MCF 10A (cell line): ENCODE measurements around the gene LRRC53. TPM values are rescaled to one million over a fixed set of nuclear protein-coding genes. Genes with fewer than 3 reads are reported as not detected.

ENCODE experiments used
- BruUV-seq: library from RNA; stranded (reverse); fragments of 400-500 nt; replicated peaks from 2 replicates; lab custom pipeline; 2021; lab: Mats Ljungman, UMichigan
- CTCF ChIA-PET: fragments of 300-600 bp; sonication (Branson Sonifier 250); formaldehyde crosslinking; extraction: SDS; loops from one replicate; lab custom pipeline; 2021; ENCODE audit warnings: antibody characterized with exemption, inconsistent platforms; lab: Yijun Ruan, JAX
- POLR2A ChIA-PET: fragments of 300-600, 350-650 bp; sonication (Branson Sonifier 250); formaldehyde crosslinking; extraction: SDS; loops from one replicate; lab custom pipeline; 2020; ENCODE audit warnings: antibody characterized with exemption, inconsistent platforms; lab: Yijun Ruan, JAX
- DNase-seq: peaks from one replicate; pipeline ENCODE4 v3.0.0-alpha.2; 2018; ENCODE audit not compliant: unreplicated experiment
- H3K27ac Mint-ChIP-seq: one replicate; pipeline ENCODE4 v1.8.0; 2022; ENCODE audit warnings: mild to moderate bottlenecking, low read depth, mixed read lengths; ENCODE audit not compliant: unreplicated experiment
- H3K27me3 Mint-ChIP-seq: one replicate; pipeline ENCODE4 v1.8.0; 2022; ENCODE audit warnings: mixed read lengths; ENCODE audit not compliant: insufficient read depth, unreplicated experiment
- H3K36me3 Mint-ChIP-seq: one replicate; pipeline ENCODE4 v1.8.0; 2022; ENCODE audit warnings: mild to moderate bottlenecking, moderate library complexity, mixed read lengths; ENCODE audit not compliant: insufficient read depth, unreplicated experiment
- H3K4me1 Mint-ChIP-seq: one replicate; pipeline ENCODE4 v1.8.0; 2022; ENCODE audit warnings: mixed read lengths; ENCODE audit not compliant: insufficient read depth, unreplicated experiment
- H3K4me3 Mint-ChIP-seq: one replicate; pipeline ENCODE4 v1.8.0; 2022; ENCODE audit warnings: mild to moderate bottlenecking, moderate library complexity, mixed read lengths; ENCODE audit not compliant: unreplicated experiment
- H3K9me3 Mint-ChIP-seq: one replicate; pipeline ENCODE4 v1.8.0; 2022; ENCODE audit warnings: mixed read lengths; ENCODE audit not compliant: unreplicated experiment
- intact Hi-C: fragments of 100-400 bp; cut with micrococcal nuclease; formaldehyde crosslinking; loops from 2 replicates; pipeline ENCODE4 v1.14.1; 2022
- total RNA-seq: library from RNA; stranded (reverse); gene quantifications from 2 replicates; pipeline ENCODE4 v1.2.3, GENCODE V29; 2022
- TF ChIP-seq, protein P1 (sequence below): fragments of 200-600 bp; IDR thresholded peaks from one replicate; pipeline ENCODE4 v1.8.0; 2022; ENCODE audit warnings: antibody characterized with exemption, mild to moderate bottlenecking; ENCODE audit not compliant: unreplicated experiment

The LRRC53 gene
- total RNA-seq, 1 experiment from 2014 or later, result not detected

DNA sequence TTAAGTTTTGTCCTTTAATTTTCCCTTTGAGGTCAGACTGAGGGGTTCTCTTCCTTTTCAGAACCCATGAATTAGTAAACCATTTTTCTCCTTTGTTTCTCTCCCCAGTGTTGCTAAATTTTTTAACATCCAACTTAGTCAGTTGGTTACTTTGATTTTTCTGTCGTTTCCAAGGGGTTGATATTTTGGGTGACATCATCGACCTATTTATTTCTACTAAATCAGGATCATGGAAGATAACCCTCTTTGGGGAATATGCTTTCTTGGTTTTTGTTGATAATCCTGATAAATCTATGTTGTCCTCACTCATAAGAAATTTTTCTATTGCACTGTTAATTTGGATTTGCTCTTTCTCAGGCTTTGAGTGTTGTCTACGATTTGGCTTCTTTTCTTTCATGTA, 40.9 kb downstream of the LRRC53 start:
- CTCF ChIA-PET, result interaction anchor here (0.6 kb wide), 2 partner anchors 214 to 668 kb away, joined by 3 read pairs; no protein-coding TSS in a partner anchor
- Mint-ChIP-seq H3K4me3 (no peak overlapping the region), H3K27me3 (peaks cover 29% of the 10 kb centered on the region), H3K27ac (no peak overlapping the region), H3K4me1 (peaks cover 7% of the 10 kb centered on the region), H3K36me3 (no peaks in the 10 kb centered on the region), H3K9me3 (no peaks in the 10 kb centered on the region)
- BruUV-seq, result no TSS peak
- DNase-seq, result no peak
- POLR2A ChIA-PET, result interaction anchor here (0.6 kb wide), 1 partner anchor 74 kb away, joined by 3 read pairs; no protein-coding TSS in a partner anchor
- intact Hi-C loops, result no loop called here
- TF ChIP-seq, protein P1, sequence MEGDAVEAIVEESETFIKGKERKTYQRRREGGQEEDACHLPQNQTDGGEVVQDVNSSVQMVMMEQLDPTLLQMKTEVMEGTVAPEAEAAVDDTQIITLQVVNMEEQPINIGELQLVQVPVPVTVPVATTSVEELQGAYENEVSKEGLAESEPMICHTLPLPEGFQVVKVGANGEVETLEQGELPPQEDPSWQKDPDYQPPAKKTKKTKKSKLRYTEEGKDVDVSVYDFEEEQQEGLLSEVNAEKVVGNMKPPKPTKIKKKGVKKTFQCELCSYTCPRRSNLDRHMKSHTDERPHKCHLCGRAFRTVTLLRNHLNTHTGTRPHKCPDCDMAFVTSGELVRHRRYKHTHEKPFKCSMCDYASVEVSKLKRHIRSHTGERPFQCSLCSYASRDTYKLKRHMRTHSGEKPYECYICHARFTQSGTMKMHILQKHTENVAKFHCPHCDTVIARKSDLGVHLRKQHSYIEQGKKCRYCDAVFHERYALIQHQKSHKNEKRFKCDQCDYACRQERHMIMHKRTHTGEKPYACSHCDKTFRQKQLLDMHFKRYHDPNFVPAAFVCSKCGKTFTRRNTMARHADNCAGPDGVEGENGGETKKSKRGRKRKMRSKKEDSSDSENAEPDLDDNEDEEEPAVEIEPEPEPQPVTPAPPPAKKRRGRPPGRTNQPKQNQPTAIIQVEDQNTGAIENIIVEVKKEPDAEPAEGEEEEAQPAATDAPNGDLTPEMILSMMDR, result no peak

- Mint-ChIP-seq H3K4me3 (no peak overlapping the region), H3K27ac (no peak overlapping the region), H3K9me3 (no peaks in the 10 kb centered on the region), H3K36me3 (no peaks in the 10 kb centered on the region), H3K27me3 (peaks cover 23% of the 10 kb centered on the region), H3K4me1 (peaks cover 7% of the 10 kb centered on the region)
- no TSS peak for BruUV-seq
- intact Hi-C loops, result no loop called here
- TF ChIP-seq, protein P1, result no peak
- ChIA-PET POLR2A (interaction anchor here (0.6 kb wide), 1 partner anchor 75 kb away, joined by 3 read pairs; no protein-coding TSS in a partner anchor), CTCF (interaction anchor here (0.6 kb wide), 1 partner anchor 668 kb away, joined by 3 read pairs; no protein-coding TSS in a partner anchor)
- DNase-seq, result no peak
Observed at GRCh38 chr1:74470936-74471335, 41.5 kb downstream of the LRRC53 start.

- Mint-ChIP-seq H3K4me3 (no peak overlapping the region), H3K9me3 (no peaks in the 10 kb centered on the region), H3K36me3 (no peaks in the 10 kb centered on the region), H3K27me3 (peaks cover 18% of the 10 kb centered on the region), H3K27ac (no peak overlapping the region), H3K4me1 (peaks cover 7% of the 10 kb centered on the region)
- CTCF ChIA-PET, result interaction anchor here (0.5 to 1.1 kb wide), 6 partner anchors 10 to 1430 kb away, joined by 3 to 7 read pairs (median 3); no protein-coding TSS in a partner anchor
- TF ChIP-seq, protein P1, result no peak
- BruUV-seq, result no TSS peak
- DNase-seq, result no peak
- POLR2A ChIA-PET, result no interaction called here
- intact Hi-C loops, result no loop called here
Observed at GRCh38 chr1:74470251-74470650, 42.2 kb downstream of the LRRC53 start.

- peaks cover 10% of the 10 kb centered on the region for H3K4me1 Mint-ChIP-seq
- intact Hi-C loops, result loop anchor here (2.0 to 10.0 kb wide), 4 partner anchors 216 to 1017 kb away; no protein-coding TSS in a partner anchor
Observed at GRCh38 chr1:74468982-74469603, 43.3 kb downstream of the LRRC53 start.

More at GRCh38 chr1:74468982-74469603, 43.3 kb downstream of the LRRC53 start:
- Mint-ChIP-seq H3K27ac (no peak overlapping the region), H3K27me3 (peaks cover 18% of the 10 kb centered on the region), H3K36me3 (no peaks in the 10 kb centered on the region), H3K9me3 (no peaks in the 10 kb centered on the region), H3K4me3 (no peak overlapping the region)
- POLR2A ChIA-PET, result interaction anchor here (0.7 kb wide), 1 partner anchor 757 kb away, joined by 3 read pairs; no protein-coding TSS in a partner anchor
- peak; percentile 59 for DNase-seq
- BruUV-seq, result no TSS peak
- CTCF ChIA-PET, result interaction anchor here (0.6 to 1.8 kb wide), 14 partner anchors 26 to 850 kb away, joined by 3 to 7 read pairs (median 3); no protein-coding TSS in a partner anchor
- TF ChIP-seq, protein P1, result peak; percentile 67
